HCT116 (cell line): ENCODE data around the gene SNAPC4. TPM values are rescaled to one million over a fixed set of nuclear protein-coding genes. Genes with fewer than 3 reads are reported as not detected.

ENCODE experiments used
- ATAC-seq: fragments of 200-7000 bp; cut with Tn5 transposase; 2 replicates; pipeline ENCODE4 v1.9.1; 2020; ENCODE audit warnings: mild to moderate bottlenecking, moderate library complexity
- BruUV-seq: library from RNA; stranded (reverse); fragments of 400-500 nt; replicated peaks from 2 replicates; lab custom pipeline; 2021; lab: Mats Ljungman, UMichigan
- CTCF ChIA-PET: fragments of 300-600 bp; sonication (Branson Sonifier 250); formaldehyde crosslinking; loops from one replicate; lab custom pipeline; 2021; ENCODE audit warnings: antibody characterized with exemption; lab: Charles Lee
- POLR2A ChIA-PET: fragments of 300-600, 350-600 bp; sonication (Branson Sonifier 250); formaldehyde crosslinking; loops from one replicate; lab custom pipeline; 2021; ENCODE audit warnings: antibody characterized with exemption; lab: Charles Lee
- RAD21 ChIA-PET, 2 experiments: fragments of 300-600 bp; sonication (Branson Sonifier 250); formaldehyde crosslinking; loops; one replicate each; lab custom pipeline; 2023; ENCODE audit warnings: low total read pairs in 2 of 2; ENCODE audit not compliant: uncharacterized antibody in 2 of 2, unreplicated experiment in 2 of 2, low non-redundant PET in 1 of 2; lab: Charles Lee
- DNase-seq: peaks from one replicate; pipeline ENCODE4 v3.0.0-alpha.2; 2010; ENCODE audit warnings: low read depth, low spot score
- H2AFZ ChIP-seq: fragments of 200-600 bp; shearing (Covaris generic), sonication (generic); 2 replicates; pipeline ENCODE4 v1.6.1; 2017; ENCODE audit warnings: low read depth, mixed run types, mixed read lengths, antibody characterized with exemption, low read length; ENCODE audit not compliant: poor library complexity, severe bottlenecking
- H3K27ac ChIP-seq: 2 replicates; pipeline ENCODE4 v1.5.1; 2012; ENCODE audit warnings: low read depth, low read length
- H3K27me3 ChIP-seq: fragments of 200-600 bp; sonication (generic); 2 replicates; pipeline ENCODE4 v1.6.1; 2016; ENCODE audit warnings: mixed run types, low read length, mixed read lengths; ENCODE audit not compliant: insufficient read depth
- H3K36me3 ChIP-seq, 2 experiments: fragments of 200-500 bp in 1 of 2; fragments of 200-600 bp in 1 of 2; sonication (Bioruptor generic) in 1 of 2; sonication (generic) in 1 of 2; 2 replicates each; pipeline versions ENCODE4 v1.5.1 to v1.6.1; 2014 to 2016; ENCODE audit warnings: low read length in 2 of 2, inconsistent platforms in 1 of 2, mixed read lengths in 1 of 2, mixed run types in 1 of 2; ENCODE audit not compliant: insufficient read depth in 2 of 2, control insufficient read depth in 1 of 2
- H3K4me1 ChIP-seq, 2 experiments: fragments of 200-600 bp in 1 of 2; sonication (generic) in 1 of 2; 2 replicates each; pipeline versions ENCODE4 v1.5.1 to v1.6.1; 2012 to 2017; ENCODE audit warnings: low read length in 2 of 2, inconsistent platforms in 1 of 2, mild to moderate bottlenecking in 1 of 2, mixed read lengths in 1 of 2, mixed run types in 1 of 2, moderate library complexity in 1 of 2; ENCODE audit not compliant: insufficient read depth in 2 of 2, control insufficient read depth in 1 of 2
- H3K4me2 ChIP-seq: fragments of 200-600 bp; sonication (generic); 2 replicates; pipeline ENCODE4 v1.6.1; 2017; ENCODE audit warnings: mixed run types, low read length, mixed read lengths
- H3K4me3 ChIP-seq, 2 experiments: fragments of 200-600 bp in 1 of 2; sonication (generic) in 1 of 2; replicated peaks in 1 of 2; 2 replicates each; pipeline ENCODE4 v1.5.1; 2011 to 2016; ENCODE audit warnings: low read length in 2 of 2, control low read depth in 1 of 2, low read depth in 1 of 2, mild to moderate bottlenecking in 1 of 2, mixed read lengths in 1 of 2, mixed run types in 1 of 2
- H3K79me2 ChIP-seq: fragments of 200-600 bp; sonication (generic); 2 replicates; pipeline ENCODE4 v1.6.1; 2017; ENCODE audit warnings: mild to moderate bottlenecking, mixed run types, low read length, moderate library complexity, mixed read lengths; ENCODE audit not compliant: insufficient read depth
- H3K9ac ChIP-seq: fragments of 200-600 bp; sonication (generic); 2 replicates; pipeline ENCODE4 v1.6.1; 2016; ENCODE audit warnings: low read length, mixed read lengths
- H3K9me2 ChIP-seq: fragments of 200-600 bp; sonication (generic), shearing (Covaris generic); 2 replicates; pipeline ENCODE4 v1.6.1; 2017; ENCODE audit warnings: mixed run types, mild to moderate bottlenecking, moderate library complexity; ENCODE audit not compliant: insufficient read depth
- H3K9me3 ChIP-seq, 2 experiments: fragments of 200-500 bp in 1 of 2; fragments of 200-600 bp in 1 of 2; sonication (Bioruptor generic) in 1 of 2; sonication (generic) in 1 of 2; 2 replicates each; pipeline ENCODE4 v1.6.1; 2014 to 2017; ENCODE audit warnings: low read length in 2 of 2, mixed read lengths in 2 of 2, inconsistent platforms in 1 of 2, low read depth in 1 of 2, mild to moderate bottlenecking in 1 of 2, mixed run types in 1 of 2, moderate library complexity in 1 of 2; ENCODE audit not compliant: control insufficient read depth in 1 of 2, insufficient read depth in 1 of 2
- H4K20me1 ChIP-seq: fragments of 200-600 bp; sonication (generic), shearing (Covaris generic); 2 replicates; pipeline ENCODE4 v1.6.1; 2017; ENCODE audit warnings: mixed run types, mild to moderate bottlenecking, moderate library complexity; ENCODE audit not compliant: insufficient read depth
- CBX3 ChIP-seq: IDR thresholded peaks from 2 replicates; pipeline ENCODE4 v1.6.1; 2012; ENCODE audit warnings: low read depth
- CEBPB ChIP-seq: IDR thresholded peaks from 2 replicates; pipeline ENCODE4 v1.6.1; 2012; ENCODE audit warnings: low read depth
- CTCF ChIP-seq, 3 experiments: fragments of 200-600 bp in 1 of 3; sonication (generic) in 1 of 3; IDR thresholded peaks in 2 of 3; conservative IDR thresholded peaks in 1 of 3; 2 replicates each; pipeline ENCODE4 v1.5.1; 2012 to 2017; ENCODE audit warnings: low read depth in 2 of 3, low read length in 2 of 3, antibody characterized with exemption in 1 of 3, borderline replicate concordance in 1 of 3, control low read depth in 1 of 3, mild to moderate bottlenecking in 1 of 3, mixed read lengths in 1 of 3, mixed run types in 1 of 3, moderate library complexity in 1 of 3; ENCODE audit not compliant: insufficient read depth in 1 of 3
- EGR1 ChIP-seq: IDR thresholded peaks from 2 replicates; pipeline ENCODE4 v1.6.1; 2012; ENCODE audit warnings: low read depth
- EZH2 ChIP-seq: fragments of 200-600 bp; sonication (generic); IDR thresholded peaks from 2 replicates; pipeline ENCODE4 v1.6.1; 2017; ENCODE audit warnings: antibody characterized with exemption, mixed run types
- EZH2phosphoT487 ChIP-seq: fragments of 200-600 bp; IDR thresholded peaks from 2 replicates; pipeline ENCODE4 v1.6.1; 2018; ENCODE audit warnings: antibody characterized with exemption, borderline replicate concordance
- FOSL1 ChIP-seq: IDR thresholded peaks from 2 replicates; pipeline ENCODE4 v1.6.1; 2012; ENCODE audit warnings: low read depth
- JUND ChIP-seq: IDR thresholded peaks from 2 replicates; pipeline ENCODE4 v1.6.1; 2012
- POLR2A ChIP-seq: IDR thresholded peaks from 2 replicates; pipeline ENCODE4 v1.7.0; 2011; ENCODE audit warnings: borderline replicate concordance; ENCODE audit not compliant: insufficient read depth, insufficient read length; ENCODE audit errors: extremely low read depth
- POLR2AphosphoS5 ChIP-seq: IDR thresholded peaks from 2 replicates; pipeline ENCODE4 v1.6.1; 2011; ENCODE audit warnings: mild to moderate bottlenecking, low read depth, low read length, moderate library complexity
- RAD21 ChIP-seq: IDR thresholded peaks from 2 replicates; pipeline ENCODE4 v1.6.1; 2012; ENCODE audit warnings: low read depth, mild to moderate bottlenecking
- SIN3A ChIP-seq: IDR thresholded peaks from 2 replicates; pipeline ENCODE4 v1.6.1; 2012; ENCODE audit warnings: low read depth
- TCF7L2 ChIP-seq: IDR thresholded peaks from 2 replicates; pipeline ENCODE4 v1.7.0; 2011; ENCODE audit warnings: borderline replicate concordance, inconsistent platforms; ENCODE audit not compliant: insufficient read depth, insufficient read length; ENCODE audit errors: extremely low read depth
- YY1 ChIP-seq: IDR thresholded peaks from 2 replicates; pipeline ENCODE4 v1.6.1; 2011; ENCODE audit warnings: low read length, low read depth, moderate library complexity, mild to moderate bottlenecking; ENCODE audit not compliant: insufficient replicate concordance; ENCODE audit errors: extremely low read depth
- ZFX ChIP-seq: fragments of 450-650 bp; IDR thresholded peaks from 2 replicates; pipeline ENCODE4 v1.6.1; 2017
- ZNF274 ChIP-seq: fragments of 200-500 bp; sonication (Bioruptor generic); IDR thresholded peaks from 2 replicates; pipeline ENCODE4 v1.6.1; 2014; ENCODE audit warnings: mild to moderate bottlenecking, low read depth, low read length, inconsistent platforms
- intact Hi-C: fragments of 100-400 bp; cut with micrococcal nuclease; formaldehyde crosslinking; loops from 2 replicates; pipeline ENCODE4 v1.10.0; 2022
- total RNA-seq: library from RNA; stranded (reverse); gene quantifications from one replicate; pipeline ENCODE4 v1.2.1, GENCODE V29; 2021; ENCODE audit not compliant: unreplicated experiment
- TF ChIP-seq, protein P1 (sequence below): IDR thresholded peaks from 2 replicates; pipeline ENCODE4 v1.6.1; 2012
- TF ChIP-seq, protein P2 (sequence below): IDR thresholded peaks from 2 replicates; pipeline ENCODE4 v1.6.1; 2011; ENCODE audit warnings: mild to moderate bottlenecking, low read length, moderate library complexity; ENCODE audit not compliant: insufficient replicate concordance; ENCODE audit errors: extremely low read depth

The SNAPC4 gene
- total RNA-seq, 1 experiment from 2014 or later = 20.4 TPM

DNA sequence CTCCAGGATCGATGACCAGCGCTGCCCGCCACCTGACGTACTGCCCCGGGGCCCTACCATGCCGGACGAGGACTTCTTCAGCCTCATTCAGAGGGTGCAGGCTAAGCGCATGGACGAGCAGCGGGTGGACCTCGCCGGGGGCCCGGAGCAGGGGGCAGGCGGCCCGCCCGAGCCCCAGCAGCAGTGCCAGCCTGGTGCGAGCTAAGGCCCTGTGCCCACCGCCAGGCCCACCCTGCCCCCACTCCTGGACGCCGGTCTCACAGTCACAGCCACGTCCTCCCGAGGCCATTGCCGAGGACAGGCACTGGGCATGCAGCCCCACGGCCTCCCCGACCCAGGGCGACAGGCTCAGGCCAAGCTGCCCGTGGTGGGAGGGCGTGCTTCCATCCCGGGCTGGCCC is 42.0 kb downstream of the SNAPC4 start:
- Histone ChIP-seq H3K27me3 (no peaks in the 10 kb centered on the region), H4K20me1 (no peaks in the 10 kb centered on the region), H3K9ac (no peak overlapping the region), H3K4me3 (no peak overlapping the region), H3K9me3 (no peaks in the 10 kb centered on the region), H3K9me2 (no peaks in the 10 kb centered on the region), H3K4me2 (no peak overlapping the region), H3K27ac (no peak overlapping the region), H3K79me2 (no peaks in the 10 kb centered on the region), H2AFZ (no peak overlapping the region), H3K36me3 (no peaks in the 10 kb centered on the region; a peak in 1 of 4 replicates), H3K4me1 (peaks cover 14 to 31% of the 10 kb centered on the region in 2 experiments)
- POLR2A ChIA-PET = no interaction called here
- no peak for ATAC-seq
- BruUV-seq = no TSS peak
- TF ChIP-seq FOSL1 (no peak), YY1 (no peak), EGR1 (no peak), ZFX (no peak), CEBPB (no peak), ZNF274 (no peak)
- TF ChIP-seq, protein P1, sequence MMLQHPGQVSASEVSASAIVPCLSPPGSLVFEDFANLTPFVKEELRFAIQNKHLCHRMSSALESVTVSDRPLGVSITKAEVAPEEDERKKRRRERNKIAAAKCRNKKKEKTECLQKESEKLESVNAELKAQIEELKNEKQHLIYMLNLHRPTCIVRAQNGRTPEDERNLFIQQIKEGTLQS = no peak
- intact Hi-C loops = no loop called here
- no peak for DNase-seq
- CTCF ChIA-PET = no interaction called here
- RAD21 ChIA-PET = no interaction called here

GRCh38 chr9:136357202-136357725 is 42.7 kb downstream of the SNAPC4 start:
- ATAC-seq (no peak), DNase-seq (no peak)
- intact Hi-C loops = no loop called here
- H3K4me1 ChIP-seq = peaks cover 9 to 24% of the 10 kb centered on the region in 2 experiments; a peak in 3 of 4 replicates
- H2AFZ ChIP-seq = no peak overlapping the region
- RAD21 ChIA-PET = no interaction called here
- H3K4me3 ChIP-seq = no peak overlapping the region
- no peak overlapping the region for H3K4me2 ChIP-seq
- H3K9me2 ChIP-seq = no peaks in the 10 kb centered on the region
- H3K27ac ChIP-seq = no peak overlapping the region
- H3K9me3 ChIP-seq = no peaks in the 10 kb centered on the region
- no peaks in the 10 kb centered on the region; a peak in 1 of 4 replicates for H3K36me3 ChIP-seq
- H3K9ac ChIP-seq = no peak overlapping the region
- CTCF ChIA-PET = no interaction called here
- H4K20me1 ChIP-seq = no peaks in the 10 kb centered on the region
- POLR2A ChIA-PET = no interaction called here
- no peaks in the 10 kb centered on the region for H3K79me2 ChIP-seq
- no TSS peak for BruUV-seq
- H3K27me3 ChIP-seq = no peaks in the 10 kb centered on the region
- TF ChIP-seq, protein P2, sequence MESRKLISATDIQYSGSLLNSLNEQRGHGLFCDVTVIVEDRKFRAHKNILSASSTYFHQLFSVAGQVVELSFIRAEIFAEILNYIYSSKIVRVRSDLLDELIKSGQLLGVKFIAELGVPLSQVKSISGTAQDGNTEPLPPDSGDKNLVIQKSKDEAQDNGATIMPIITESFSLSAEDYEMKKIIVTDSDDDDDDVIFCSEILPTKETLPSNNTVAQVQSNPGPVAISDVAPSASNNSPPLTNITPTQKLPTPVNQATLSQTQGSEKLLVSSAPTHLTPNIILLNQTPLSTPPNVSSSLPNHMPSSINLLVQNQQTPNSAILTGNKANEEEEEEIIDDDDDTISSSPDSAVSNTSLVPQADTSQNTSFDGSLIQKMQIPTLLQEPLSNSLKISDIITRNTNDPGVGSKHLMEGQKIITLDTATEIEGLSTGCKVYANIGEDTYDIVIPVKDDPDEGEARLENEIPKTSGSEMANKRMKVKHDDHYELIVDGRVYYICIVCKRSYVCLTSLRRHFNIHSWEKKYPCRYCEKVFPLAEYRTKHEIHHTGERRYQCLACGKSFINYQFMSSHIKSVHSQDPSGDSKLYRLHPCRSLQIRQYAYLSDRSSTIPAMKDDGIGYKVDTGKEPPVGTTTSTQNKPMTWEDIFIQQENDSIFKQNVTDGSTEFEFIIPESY = no peak
- TF ChIP-seq TCF7L2 (no peak), RAD21 (no peak), JUND (no peak), POLR2AphosphoS5 (no peak), EZH2 (no peak), POLR2A (no peak), SIN3A (no peak), CBX3 (no peak), EGR1 (no peak), YY1 (no peak), EZH2phosphoT487 (no peak), CTCF (IDR thresholded peaks at IDR 0.05 in 2 of 3, conservative IDR thresholded peaks at IDR 0.05 in 1 of 3; ENCODE audit: borderline replicate concordance in 1 of 3, insufficient read depth in 1 of 3, low read depth in 2 of 3, low read length in 2 of 3) (no peak)
